HG02840 (cell line): Measurements from ENCODE around the gene GLYR1.

Experiments
- ATAC-seq: cut with Tn5 transposase; IDR thresholded peaks from one replicate; pipeline ENCODE4 v1.9.1; 2021; ENCODE audit warnings: mild to moderate bottlenecking, moderate library complexity, moderate number of reproducible peaks; ENCODE audit not compliant: unreplicated experiment, low FRiP score

GLYR1 gene

GRCh38 chr16:4880006-4880580 lies 33.0 kb upstream of the GLYR1 start:
- ATAC-seq = no peak

- no peak for ATAC-seq
Observed at GRCh38 chr16:4879049-4879448, 32.0 kb upstream of the GLYR1 start.

- ATAC-seq = no peak
Observed at GRCh38 chr16:4877380-4877685, 30.2 kb upstream of the GLYR1 start.

- ATAC-seq = no peak
Observed at GRCh38 chr16:4876646-4877379, 29.7 kb upstream of the GLYR1 start.

DNA sequence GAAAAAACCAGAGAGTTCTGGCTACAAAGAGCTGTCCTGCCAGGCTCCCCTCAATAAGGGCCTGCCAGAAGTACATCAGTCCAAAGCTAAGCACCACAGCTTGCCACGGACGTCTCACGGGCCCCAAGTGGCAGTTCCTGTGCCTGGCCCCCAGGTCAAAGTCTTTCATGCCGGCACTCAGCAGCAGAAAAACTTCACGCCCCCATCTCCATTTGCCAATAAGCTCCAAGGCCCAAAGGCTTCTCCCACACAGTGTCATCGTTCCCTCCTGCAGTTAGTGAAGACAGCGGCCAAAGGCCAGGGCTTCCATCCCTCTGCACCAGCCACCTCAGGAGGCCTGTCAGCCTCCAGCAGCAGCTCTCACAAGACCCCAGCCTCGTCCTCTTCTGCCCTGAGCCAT lies 27.6 kb upstream of the GLYR1 start:
- ATAC-seq = no peak

GRCh38 chr16:4873091-4873490 lies 26.0 kb upstream of the GLYR1 start:
- no peak for ATAC-seq

- no peak for ATAC-seq
Observed at GRCh38 chr16:4871071-4871470, 24.0 kb upstream of the GLYR1 start.

GRCh38 chr16:4870138-4870671 lies 23.1 kb upstream of the GLYR1 start:
- no peak for ATAC-seq

DNA sequence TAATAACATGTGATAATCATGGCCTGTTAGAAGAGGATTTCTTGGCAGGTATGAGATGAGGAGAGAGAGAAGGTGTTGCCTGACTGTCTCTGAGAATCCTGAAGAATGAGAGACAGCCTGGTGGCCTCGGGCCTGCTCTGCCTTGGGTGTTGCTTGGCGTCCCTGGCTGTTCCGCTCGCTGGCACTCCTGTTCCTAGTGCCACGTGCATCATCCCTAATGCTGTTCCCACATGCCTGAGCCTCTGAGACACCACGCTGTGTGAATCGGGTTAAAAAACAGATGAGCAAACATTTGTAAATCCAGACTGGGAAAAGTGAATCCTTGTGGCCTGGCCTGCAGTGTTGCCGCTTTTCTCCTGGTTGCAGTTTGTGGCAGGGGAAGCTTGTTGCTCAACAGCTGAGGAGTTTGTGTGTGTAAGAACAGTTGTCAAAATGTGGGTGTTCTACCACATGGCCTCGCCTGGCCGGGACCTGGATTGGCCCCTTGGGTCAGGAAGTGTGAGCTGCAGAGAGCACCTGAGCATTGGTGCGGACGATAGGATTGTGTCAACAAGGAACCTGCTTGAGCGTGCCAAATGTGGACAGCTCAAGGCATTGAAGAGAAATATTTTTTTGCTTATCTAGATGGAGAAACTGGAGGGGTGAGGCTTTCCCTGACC lies 22.2 kb upstream of the GLYR1 start:
- no peak for ATAC-seq

DNA sequence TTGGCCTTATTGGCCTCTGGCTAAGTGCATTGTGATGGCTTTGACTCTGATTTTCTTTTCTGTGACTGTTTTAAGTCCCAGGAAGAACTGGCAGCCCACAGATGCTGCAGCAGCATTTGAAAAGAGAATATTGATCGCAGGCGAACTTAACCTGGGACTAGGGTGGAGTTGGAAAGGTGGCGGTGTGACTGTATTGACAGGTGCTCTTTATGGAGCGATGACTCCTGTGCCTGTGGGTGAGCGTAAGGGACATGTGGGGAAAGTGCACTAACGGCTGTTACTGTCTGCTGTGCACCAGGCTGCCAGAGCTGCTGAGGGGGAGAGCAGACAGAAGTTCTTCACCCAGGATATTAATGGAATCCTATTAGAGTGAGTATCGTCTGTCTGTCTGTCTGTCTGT lies 21.4 kb upstream of the GLYR1 start:
- no peak for ATAC-seq

DNA sequence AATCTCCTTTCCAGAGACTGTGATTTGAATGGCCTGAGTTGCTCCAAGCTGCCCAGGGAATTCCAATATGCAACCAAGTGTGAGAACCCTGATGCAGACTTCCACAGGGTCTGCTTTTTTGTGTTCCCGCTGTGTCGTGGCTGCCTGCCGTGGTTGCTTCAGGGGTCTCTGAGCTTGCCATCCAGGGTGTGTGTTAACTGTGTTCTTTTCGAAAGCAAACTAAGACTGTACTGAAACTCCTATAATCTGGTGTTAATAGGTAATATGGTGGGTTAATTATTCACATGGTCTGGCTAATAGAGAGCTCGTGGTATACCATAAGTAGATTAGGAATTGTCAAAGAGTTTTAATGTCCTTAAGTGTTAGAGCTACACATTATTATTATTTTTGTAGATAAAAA lies 20.9 kb upstream of the GLYR1 start:
- ATAC-seq = no peak

DNA sequence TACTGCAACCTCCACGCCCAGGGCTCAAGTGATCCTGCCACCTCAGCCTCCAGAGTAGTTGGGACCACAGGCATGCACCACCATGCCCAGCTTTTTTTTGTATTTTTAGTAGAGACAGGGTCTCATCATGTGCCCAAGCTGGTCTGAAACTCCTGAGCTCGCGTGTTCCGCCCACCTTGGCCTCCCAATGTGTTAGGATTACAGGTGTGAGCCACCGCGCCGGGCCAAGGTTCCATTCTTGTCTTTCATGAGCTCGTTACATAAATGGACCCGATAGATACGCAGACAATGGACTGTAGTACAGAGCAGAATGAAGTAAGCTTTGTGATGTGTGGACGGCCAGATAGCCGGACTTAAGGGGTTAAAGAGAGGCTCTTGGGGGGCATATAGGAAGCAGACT lies 19.5 kb upstream of the GLYR1 start:
- no peak for ATAC-seq

- no peak for ATAC-seq
Observed at GRCh38 chr16:4865231-4865860, 18.3 kb upstream of the GLYR1 start.

GRCh38 chr16:4864728-4865127 lies 17.6 kb upstream of the GLYR1 start:
- ATAC-seq = no peak

- no peak for ATAC-seq
Observed at GRCh38 chr16:4862639-4863038, 15.6 kb upstream of the GLYR1 start.

GRCh38 chr16:4860727-4861342 lies 13.7 kb upstream of the GLYR1 start:
- no peak for ATAC-seq

DNA sequence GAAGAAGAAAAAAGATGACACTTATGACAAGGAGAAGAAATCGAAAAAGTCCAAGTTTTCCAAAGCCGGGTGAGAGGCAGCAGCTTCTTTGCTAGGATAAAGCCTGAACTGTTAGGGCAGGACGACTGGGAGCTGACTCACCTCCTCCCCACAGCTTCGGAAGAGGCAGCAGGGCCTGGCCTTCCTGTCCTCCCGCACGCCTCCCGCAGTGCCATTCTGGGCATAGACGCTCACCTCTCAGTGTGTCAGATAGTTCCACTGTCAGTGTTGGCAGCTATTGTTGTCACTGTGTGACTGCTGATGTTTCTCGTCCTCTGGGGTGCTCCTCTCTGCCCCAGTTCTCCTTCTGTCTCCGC lies 12.8 kb upstream of the GLYR1 start:
- no peak for ATAC-seq

DNA sequence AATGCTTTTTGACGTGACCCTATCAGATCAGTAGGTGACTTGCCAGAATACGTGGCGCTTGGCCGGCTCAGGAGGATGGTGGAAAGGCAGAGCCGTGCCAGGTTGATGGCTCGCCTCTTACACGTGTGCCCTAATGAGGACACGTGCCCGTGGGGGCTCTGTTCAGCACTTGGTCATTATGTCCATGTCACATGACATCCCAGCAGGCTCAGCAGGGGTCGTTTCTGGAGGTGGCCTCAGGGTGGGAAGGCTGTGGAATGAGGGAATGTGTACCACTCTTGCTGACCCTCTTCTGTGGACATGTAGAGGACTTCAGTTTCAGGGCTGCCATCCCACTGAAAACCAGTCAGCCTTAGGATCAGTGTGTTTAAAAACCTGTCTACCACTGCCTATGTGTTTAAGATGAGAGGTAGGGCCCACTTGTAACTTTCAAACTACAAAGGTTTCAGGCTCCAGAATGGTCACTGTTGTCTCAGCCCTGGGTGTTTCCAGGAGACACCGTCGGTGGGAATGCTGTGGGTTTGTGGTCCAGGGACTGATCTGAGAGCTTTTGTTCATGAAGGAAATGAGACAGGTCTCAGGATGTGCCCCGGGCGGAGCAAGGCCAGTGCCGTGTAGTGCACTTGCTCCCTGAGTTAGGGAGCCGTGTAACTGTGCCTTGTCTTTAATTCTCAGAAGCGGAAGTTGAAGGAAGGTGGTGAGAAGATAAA lies 12.3 kb upstream of the GLYR1 start:
- ATAC-seq = no peak

GRCh38 chr16:4855804-4856203 lies 8.7 kb upstream of the GLYR1 start:
- no peak for ATAC-seq

DNA sequence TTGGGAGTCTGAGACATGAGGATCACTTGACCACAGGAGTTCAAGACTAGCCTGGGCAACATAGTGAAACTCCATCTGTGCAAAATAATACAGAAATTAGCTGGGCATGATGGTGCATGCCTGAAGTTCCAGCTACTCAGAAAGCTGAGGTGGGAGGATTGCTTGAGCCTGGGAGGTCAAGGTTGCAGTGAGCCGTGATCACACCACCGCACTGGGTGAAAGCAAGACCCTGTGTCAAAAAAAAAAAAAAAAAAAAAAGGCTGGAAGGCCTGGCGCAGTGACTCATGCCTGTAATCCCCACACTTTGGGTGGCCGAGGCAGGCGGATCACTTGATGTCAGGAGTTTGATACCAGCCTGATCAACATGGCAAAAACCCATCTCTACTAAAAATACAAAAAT lies 8.3 kb upstream of the GLYR1 start:
- no peak for ATAC-seq
